HG03342 (cell line): Measurements from ENCODE around the gene MEF2B.
"Not testable (repeated sequence)": the region's sequence is repeated elsewhere in the genome, so short reads cannot be mapped to it uniquely, and the experiment has no call there.

ENCODE experiments used
- ATAC-seq: cut with Tn5 transposase; IDR thresholded peaks from one replicate; pipeline ENCODE4 v1.9.1; 2021; ENCODE audit warnings: mild to moderate bottlenecking, moderate library complexity; ENCODE audit not compliant: unreplicated experiment

Gene MEF2B

DNA sequence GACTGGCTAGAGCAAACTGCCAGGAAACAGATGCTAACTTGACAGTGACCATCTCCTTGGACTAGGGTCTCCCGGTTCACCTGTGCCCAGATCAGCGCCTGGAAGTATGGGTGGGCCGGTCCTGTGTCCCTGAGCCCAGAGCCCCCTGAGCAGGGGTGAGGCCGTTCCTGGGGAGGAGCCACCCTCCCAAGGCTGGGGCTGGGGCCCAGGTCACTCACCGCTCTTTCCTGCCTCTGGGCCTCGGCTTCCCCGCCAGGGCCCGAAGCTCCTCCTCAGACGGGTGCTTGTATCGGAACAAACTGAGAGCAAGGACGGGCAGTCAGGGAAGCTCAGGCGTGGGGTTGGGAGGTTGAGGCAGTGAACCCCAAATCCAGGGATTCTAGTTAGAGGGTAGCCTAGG lies 37.2 kb downstream of the MEF2B start:
- no peak for ATAC-seq

DNA sequence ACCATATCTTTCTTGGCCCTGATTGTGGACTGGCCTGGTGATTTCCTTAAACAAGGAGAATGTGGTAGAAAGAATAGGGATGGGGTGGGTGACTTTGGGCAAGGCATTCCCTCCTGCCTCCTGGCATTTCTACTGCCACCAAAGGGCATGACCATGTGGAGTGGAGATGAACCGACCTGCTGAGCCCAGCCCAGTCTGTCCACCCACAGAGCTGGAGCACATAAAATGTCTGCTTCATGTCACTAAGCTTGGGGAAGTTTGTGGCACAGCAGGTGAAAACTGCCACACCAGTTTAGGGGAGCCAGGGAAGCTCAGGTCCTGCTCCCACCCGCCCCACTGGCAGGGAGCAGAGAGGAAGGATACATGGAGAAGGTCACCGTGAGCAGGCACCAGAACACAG lies 38.1 kb downstream of the MEF2B start:
- no peak for ATAC-seq

DNA sequence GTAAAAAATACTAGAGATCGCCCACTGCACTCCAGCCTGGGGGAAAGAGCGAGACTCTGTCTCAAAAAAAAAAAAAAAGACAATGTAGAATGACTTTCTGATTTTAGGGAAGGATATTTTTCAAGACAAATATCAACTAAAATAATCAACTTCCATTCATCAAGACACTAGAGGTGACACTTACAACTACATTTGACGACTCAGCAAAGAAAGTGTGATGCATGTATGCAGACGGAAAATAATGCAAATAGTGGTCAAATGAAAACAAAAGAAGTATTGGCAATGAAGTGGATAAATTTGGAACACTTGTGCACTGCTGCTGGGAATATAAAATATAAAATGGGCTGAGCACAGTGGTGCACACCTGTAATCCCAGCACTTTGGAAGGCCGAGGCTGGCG lies 44.0 kb downstream of the MEF2B start:
- no peak for ATAC-seq

DNA sequence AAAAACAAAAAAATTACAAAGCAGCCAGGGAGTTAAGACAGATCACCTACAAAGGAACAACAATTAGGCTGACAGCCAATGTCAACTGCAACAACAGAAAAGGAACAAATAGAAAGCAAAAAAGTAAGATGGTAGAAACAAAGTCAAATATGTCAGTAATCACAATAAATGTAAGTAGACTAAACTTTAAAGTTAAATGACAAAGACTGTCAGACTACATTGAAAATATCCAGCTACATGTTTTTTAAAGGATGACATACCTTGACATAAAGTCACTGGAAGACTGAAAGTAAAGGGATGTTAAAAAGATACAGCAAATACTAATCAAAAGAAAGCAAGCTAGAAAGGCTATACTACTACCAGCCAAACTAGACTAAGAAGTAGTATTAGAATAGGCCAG lies 46.7 kb downstream of the MEF2B start:
- no peak for ATAC-seq

DNA sequence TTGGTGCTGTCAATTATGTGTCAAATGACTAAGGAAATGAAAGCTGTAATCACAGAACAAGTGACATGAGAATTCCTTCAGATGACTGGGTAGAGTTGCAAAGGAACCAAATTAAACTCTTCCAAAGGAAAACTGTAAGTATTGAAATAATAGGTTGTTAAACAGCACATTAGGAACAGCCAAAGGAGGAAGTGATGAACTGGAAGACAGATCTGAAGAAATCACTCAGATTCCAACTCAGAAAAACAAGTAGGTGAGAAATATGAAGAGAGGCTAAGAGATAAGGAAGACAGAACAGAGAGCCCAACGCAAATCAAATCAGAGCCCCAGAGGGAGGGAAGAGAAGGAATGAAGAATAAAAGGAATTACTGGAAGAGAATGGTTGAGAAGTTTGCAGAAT lies 47.2 kb downstream of the MEF2B start:
- ATAC-seq = no peak

DNA sequence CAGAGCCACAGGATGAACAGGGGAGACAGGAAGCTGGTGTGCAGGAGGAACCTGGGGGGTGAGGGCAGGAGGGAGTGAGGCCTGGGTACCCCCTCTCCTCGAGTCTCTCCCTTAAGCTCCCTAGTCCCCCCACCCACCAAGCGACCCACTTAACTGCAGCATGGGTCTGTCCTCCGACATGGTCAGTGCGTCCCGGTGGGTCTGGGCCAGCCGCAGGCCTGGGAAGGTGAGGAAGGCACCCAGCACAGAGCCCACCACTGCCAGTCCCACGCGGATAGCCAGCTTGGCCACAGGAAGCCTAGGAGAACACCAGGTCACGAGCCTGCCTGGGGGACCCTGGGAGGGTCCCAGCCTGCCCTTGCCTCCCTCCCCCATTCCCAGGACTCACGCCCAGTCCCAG lies 48.7 kb downstream of the MEF2B start:
- no peak for ATAC-seq

DNA sequence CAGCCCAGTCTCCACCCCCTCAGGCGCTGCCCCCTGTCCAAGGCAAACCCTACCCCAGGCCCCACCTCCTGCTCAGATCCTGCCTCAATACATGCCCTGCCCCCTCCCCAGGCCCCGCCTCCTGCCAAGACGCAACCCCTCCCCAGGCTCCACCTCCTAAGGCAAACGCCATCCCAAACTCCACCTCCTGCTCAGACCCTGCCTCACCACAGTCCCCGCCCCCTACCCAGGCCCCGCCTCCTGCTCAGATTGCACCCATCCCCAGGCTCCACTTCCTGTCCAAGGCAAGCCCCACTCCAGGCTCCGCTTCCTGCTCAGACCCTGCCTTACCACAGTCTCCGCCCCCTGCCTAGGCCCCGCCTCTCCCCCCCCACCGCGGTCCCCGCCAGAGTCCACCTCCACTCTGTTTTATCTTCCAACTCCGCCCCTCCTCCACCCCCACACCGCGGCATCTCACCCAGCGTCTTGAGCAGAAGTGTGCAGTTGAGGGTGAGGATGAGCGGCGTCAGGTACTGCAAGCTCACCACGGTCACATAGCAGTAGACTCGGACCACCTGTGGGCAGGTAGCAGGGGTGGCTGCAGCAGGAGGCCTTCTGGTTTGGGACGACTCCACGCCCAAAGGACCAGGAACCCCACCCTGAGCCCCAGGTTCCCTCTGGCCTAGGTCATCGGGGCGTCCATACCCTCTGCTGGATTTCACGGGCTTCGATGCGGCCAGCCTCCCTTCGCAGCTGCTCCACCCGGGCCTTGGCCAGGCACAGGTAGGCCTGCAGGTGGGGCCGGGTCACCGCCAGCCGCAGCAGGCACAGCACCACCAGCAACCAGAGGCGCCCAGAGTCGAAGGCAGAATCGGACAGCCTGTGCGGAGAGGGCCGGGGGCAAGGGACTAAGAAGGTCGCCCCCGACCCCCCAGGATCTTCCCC lies 49.5 kb downstream of the MEF2B start:
- ATAC-seq = no peak

DNA sequence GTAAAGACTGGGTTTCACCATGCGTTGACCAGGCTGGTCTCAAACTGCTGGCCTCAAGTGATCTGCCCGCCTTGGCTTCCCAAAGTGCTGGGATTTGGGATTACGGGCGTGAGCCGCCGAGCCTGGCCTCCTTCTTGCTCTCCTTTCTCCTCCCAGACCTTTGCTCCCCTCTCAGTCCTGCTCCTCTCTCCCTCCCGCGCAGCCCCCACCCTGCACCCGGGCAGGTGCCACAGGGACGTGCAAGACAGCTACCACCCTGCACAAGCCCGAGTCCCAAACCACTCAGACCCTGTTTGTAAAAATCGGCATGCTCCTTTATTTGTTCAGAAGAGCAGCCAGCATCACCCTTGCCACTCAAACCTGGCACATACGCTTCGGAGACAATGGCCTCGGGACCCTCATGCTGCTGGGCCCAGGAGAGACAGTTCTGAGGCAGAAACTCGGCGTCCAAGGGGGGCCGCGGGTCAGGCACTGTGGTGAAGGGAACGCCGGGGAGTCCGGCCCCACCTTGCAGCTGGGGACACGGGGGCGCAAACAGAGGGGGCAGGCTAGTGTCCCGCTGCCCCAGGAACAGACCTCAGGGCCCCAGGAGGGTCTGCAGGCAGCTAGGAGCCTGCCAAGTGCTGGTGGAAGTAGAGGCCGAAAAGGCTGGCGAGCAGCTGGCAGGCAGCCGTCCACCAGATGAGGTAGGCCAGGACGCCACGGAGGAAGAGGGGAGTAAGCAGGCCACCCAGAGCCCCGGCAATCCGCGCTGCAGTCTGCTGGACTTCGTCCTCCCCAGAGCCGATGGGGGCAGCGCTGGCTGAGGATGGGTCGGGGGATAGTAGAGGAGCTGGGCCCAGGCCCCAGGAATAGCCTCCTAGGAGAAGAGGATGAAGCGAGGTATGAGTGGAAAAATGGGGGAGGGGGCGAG lies 50.5 kb downstream of the MEF2B start:
- ATAC-seq = no peak

DNA sequence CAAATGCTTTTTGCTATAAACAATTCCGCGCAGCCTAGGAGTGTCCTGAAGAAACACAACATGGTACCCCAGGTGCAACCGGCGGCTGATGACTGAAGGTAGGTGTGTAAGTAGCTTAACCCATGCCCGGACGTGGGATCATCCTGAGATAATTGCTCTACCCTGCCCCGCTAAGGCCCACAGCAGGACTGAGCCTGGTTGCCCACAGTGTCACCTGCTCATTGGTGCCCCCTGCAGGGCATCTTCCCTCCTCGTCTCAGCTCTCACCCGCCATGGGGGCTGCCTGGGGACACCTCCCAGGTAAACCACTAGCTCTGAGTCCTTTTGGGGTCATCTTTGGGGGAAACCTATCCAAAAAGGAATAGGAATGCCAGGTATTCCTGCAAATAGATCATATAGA lies 54.1 kb downstream of the MEF2B start:
- ATAC-seq = no peak

DNA sequence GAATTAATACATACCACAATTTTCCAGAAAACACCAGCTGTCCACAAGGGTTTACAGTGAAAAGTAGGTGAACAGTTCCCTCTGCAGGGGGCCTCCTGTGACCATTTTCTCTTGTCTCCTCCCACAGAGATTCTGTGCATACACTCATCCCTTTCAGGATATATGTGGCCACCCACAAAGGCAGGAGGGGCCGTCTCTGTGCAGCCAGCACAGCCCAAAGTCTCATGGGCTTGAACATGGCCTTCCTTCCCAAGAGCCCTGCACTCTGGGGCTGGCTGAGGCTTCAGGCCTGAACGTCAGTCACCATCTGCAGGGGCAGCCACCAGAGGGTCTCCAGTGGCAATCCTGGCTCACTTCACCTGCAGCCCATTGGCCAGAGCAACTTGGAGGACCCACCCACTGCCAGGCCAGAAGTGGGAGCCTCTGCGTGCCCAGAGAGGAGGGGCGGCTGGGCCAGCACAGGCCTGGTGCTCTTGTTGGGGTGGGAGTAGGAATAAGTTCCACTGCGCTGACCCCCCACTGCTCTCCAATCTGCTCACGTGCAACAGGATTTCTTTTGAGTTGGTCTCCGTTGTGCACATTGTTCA lies 56.9 kb downstream of the MEF2B start:
- ATAC-seq = no peak

DNA sequence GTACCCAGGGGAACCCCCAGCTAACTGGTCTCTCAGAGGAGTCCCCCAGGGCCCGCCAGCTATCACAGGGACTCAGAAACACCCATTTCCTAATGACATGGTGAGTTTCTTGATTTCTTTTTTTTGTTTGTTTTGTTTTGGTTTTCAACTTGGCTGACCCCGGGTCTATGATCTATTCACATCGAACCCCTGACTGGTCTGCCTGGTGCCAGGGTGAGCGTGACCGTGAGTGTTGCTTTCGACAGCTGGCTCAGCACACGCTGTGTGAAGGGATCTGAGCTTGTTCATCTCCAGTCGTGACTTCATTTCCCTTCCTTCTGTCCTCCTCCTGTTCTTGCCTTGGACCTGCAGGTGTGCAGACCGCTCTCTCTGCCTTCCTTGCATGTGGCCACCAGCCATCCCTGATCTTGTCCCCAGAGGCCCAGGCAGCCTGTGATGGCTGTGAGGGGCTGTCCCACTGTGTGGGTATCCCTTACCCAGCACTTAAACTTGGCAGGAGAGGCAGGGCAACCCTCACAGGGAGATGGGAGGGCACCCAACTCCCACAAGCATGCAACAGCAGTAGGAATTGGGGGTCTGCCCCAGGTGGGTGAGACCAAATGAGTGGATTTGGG lies 58.0 kb downstream of the MEF2B start:
- ATAC-seq = no peak

DNA sequence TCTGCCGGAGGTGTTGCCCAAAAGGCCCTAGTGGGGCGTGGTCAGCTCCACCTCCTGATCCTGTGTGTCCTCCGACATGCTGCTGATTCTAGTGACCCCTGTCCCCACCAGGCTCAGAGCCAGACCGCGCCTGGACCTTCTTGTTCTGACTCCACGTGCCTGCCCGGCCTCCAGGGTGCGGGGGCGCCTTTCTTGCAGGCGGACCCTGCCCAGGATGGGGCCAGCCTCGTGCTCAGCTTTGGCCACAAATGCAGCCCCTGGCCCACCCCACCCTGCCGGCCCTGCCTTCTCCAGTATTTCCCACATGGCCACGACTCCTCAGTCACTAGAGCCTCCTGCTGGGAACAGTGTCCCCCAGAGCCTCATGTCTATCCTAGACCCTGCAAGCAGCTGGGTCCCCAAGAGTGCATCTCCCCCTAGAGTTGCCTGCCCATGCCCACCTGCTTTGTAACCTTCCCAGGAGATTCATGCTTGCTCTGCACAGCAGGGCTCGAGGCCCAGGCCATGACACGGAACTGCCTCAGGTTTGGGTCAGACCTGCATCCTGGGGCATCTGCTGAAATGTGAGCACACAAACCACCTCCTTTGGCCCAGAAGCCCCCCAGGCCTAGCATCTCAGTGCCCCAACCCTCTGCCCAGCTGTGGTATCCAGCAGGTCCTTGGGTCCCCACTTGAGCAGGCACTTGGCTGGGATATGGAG lies 58.8 kb downstream of the MEF2B start:
- no peak for ATAC-seq

DNA sequence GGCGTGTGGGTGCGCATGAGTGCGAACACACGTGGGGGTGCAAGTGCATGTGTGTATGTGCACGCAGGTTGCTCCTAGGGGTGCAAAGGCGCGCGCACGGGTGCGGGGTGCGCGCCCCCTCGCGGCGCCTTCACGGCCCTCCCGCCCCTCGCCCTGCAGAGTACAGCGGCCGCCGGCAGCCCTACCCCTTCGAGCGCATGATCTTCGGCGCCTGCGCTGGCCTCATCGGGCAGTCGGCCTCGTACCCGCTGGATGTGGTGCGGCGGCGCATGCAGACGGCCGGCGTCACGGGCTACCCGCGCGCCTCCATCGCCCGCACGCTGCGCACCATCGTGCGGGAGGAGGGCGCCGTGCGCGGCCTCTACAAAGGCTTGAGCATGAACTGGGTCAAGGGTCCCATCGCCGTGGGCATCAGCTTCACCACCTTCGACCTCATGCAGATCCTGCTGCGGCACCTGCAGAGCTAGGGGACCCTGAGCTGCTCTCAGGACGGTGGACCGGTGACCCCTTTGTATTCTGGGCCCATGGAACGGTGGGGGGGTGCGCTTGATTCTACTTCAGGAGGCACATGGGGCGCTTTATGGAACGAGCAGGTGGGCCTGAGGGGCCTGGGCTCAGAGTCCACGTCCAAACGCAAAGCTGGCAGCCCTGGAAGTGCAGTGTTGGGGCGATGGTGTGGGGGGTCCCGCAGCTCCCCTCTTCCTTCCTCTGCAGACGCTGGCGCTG lies 59.5 kb downstream of the MEF2B start:
- no peak for ATAC-seq

DNA sequence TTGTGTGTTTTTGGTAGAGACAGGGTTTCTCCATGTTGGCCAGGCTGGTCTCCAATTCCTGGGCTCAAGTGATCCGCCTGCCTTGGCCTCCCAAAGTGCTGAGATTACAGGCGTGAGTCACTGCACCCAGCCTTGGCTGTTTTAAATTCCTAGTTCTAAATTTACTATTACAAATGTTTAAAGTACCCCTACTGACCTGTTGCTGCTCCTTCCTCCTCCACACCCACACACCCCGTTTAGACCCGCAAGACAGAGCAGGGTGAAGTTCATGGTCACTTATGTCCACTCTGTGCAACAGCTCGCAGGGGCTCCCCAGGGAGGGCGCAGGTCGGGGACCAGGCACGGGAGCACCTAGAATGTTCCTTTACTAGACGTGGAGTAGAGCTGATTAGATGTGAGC lies 60.5 kb downstream of the MEF2B start:
- ATAC-seq = no peak

DNA sequence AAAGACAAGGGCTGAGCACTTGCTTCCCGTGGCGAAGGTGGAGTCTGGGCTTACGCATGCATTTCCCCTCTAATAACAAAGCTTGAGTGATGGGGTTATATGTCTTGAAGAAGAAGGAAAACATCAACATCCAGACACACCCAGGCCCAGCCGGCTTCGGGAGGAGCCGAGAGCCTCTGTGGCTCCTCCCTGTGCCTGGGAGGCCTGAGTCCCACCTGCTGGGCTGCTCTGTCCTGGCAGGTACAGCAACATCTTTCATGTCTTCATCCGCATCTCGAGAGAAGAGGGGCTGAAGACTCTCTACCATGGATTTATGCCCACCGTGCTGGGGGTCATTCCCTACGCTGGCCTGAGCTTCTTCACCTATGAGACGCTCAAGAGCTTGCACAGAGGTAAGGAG lies 62.4 kb downstream of the MEF2B start:
- ATAC-seq = no peak

DNA sequence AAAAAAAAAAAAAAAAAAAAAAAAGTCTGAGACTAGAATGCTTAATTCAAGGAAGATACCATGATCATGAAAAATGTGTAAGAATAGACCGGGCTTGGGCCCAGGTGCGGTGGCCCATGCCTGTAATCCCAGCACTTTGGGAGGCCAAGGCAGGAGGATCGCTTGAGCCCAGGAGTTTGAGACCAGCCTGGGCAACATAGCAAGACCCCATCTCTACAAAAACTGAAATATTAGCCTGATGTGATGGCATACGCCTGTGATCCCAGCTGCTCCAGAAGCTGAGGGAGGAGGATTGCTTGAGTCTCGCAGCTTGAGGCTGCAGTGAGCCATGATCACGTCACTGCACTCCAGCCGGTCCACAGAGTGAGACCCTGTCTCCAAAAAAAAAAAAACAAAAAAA lies 63.1 kb downstream of the MEF2B start:
- ATAC-seq = not testable (repeated sequence)

DNA sequence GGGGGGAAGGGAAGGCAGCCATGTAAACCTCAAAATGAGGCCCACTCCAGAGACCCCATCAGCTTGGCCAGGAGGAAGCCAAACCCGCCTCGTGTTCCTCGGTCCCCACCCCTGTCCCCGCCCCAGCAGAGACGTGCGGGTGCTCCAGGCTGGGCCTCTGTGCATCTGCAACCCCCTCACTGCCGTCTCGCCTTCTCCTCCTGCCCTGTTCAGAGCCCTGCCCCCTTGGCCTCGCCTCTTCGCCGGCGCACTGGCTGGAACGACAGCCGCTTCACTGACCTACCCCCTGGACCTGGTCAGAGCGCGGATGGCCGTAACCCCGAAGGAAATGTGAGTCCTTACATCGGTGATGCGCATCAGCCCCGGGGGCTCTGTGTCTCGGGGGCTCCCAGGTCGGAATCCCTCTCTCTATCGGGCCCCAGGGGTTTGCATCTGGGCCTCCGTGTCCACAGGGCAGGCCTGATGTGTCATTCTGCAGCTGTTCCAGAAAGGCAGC lies 64.0 kb downstream of the MEF2B start:
- ATAC-seq = no peak

DNA sequence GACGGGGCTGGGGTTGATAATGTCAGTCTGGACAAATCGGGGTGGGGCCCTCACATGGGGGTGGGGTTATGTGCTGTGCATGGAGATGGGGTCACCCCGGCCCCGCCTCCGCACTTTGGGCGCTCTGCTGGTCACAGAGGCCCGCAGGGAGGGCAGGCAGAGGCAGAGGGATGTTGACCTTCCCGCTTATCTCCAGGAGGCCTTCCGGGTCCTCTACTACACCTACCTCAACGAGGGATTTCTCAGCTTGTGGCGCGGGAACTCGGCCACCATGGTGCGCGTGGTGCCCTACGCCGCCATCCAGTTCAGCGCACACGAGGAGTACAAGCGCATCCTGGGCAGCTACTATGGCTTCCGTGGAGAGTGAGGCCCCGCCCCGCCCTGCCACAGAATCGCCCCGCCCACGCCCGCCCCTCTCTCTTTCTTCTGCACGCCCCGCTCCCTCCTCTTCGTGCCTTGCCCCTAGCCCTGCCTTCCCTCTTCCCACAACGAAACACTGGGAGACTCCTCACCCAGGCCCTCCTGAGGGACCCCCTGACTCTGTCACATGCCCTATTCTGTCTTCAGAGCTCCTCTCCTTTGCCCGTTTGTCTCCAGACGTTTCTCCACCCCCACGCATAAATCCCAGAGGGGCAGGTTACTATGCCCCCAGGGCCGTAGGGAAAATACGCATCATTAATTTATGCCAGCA lies 64.6 kb downstream of the MEF2B start:
- ATAC-seq = no peak

DNA sequence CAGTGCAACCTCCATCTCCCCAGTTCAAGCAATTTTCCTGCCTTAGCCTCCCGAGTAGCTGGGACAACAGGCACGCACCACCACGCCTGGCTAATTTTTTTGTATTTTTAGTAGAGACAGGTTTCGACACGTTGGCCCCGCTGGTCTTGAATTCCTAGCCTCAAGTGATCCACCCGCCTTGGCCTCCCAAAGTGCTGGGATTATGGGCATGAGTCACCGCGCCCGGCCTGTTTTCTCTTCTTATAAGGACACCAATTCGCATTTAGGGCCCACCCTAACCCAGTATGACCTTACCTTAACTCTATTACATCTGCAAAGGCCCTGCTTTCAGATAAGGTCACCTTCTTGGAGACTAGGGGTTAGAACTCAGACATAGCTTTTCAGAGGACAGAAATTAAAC lies 66.9 kb downstream of the MEF2B start:
- ATAC-seq = no peak
